K562 (cell line): Measurements from ENCODE around the gene PLCG2. TPM values are rescaled to one million over a fixed set of nuclear protein-coding genes. Genes with fewer than 3 reads are reported as not detected.

Source experiments
- ATAC-seq: fragments of 200-7000 bp; cut with Tn5 transposase; 3 replicates; pipeline ENCODE4 v1.9.1; 2020; ENCODE audit warnings: moderate library complexity
- BruUV-seq: library from RNA; stranded (reverse); fragments of 400-500 nt; replicated peaks from 2 replicates; lab custom pipeline; 2021; lab: Mats Ljungman, UMichigan
- CTCF ChIA-PET: fragments of 300-600 bp; formaldehyde crosslinking; extraction: SDS; loops from one replicate; lab custom pipeline; 2021; ENCODE audit warnings: low intra/inter-chr PET ratio; lab: Yijun Ruan, JAX
- POLR2A ChIA-PET: fragments of 300-600, 350-650 bp; sonication (Branson Sonifier 250); formaldehyde crosslinking; extraction: SDS; loops from one replicate; lab custom pipeline; 2021; ENCODE audit warnings: antibody characterized with exemption, inconsistent platforms; lab: Yijun Ruan, JAX
- DNase-seq, 4 experiments: peaks; one replicate each; pipeline versions ENCODE4 v3.0.0 to v3.0.0-alpha.2; 2011 to 2018; ENCODE audit warnings: low spot score in 3 of 4, mixed read lengths in 3 of 4; ENCODE audit errors: extremely low read depth in 1 of 4
- FAIRE-seq: peaks from 2 replicates; lab custom pipeline; 2011; peaks lifted over from hg19 to GRCh38; lab: Jason Lieb, UNC
- H2AFZ ChIP-seq: 2 replicates; pipeline ENCODE4 v1.6.0; 2011; ENCODE audit warnings: low read depth, low read length, control low read depth, inconsistent platforms
- H3K27ac ChIP-seq: fragments of 200-600 bp; 3 replicates; pipeline ENCODE4 v1.8.0; 2011; ENCODE audit warnings: low read depth, mild to moderate bottlenecking, control low read depth, inconsistent platforms, low read length, moderate library complexity, mixed read lengths; ENCODE audit errors: extremely low read depth
- H3K27me3 ChIP-seq, 2 experiments: fragments of 300-600 bp in 1 of 2; 2 replicates in 1 of 2; 3 replicates in 1 of 2; pipeline versions ENCODE4 v1.6.0 to v1.8.0; 2011; ENCODE audit warnings: inconsistent platforms in 2 of 2, low read length in 2 of 2, mild to moderate bottlenecking in 1 of 2, mixed read lengths in 1 of 2, moderate library complexity in 1 of 2; ENCODE audit not compliant: control insufficient read depth in 2 of 2, insufficient read depth in 2 of 2
- H3K36me3 ChIP-seq: fragments of 300-600 bp; 3 replicates; pipeline ENCODE4 v1.8.0; 2011; ENCODE audit warnings: mild to moderate bottlenecking, low read length, inconsistent platforms; ENCODE audit not compliant: control insufficient read depth, insufficient read depth
- H3K4me1 ChIP-seq, 2 experiments: fragments of 200-600 bp in 1 of 2; replicated peaks in 1 of 2; 2 replicates in 1 of 2; 3 replicates in 1 of 2; pipeline versions ENCODE4 v1.5.1 to v1.8.0; 2011; ENCODE audit warnings: inconsistent platforms in 2 of 2, low read length in 2 of 2, mild to moderate bottlenecking in 1 of 2, mixed read lengths in 1 of 2, moderate library complexity in 1 of 2; ENCODE audit not compliant: control insufficient read depth in 2 of 2, insufficient read depth in 2 of 2
- H3K4me2 ChIP-seq: 2 replicates; pipeline ENCODE4 v1.6.1; 2011; ENCODE audit warnings: low read length, control low read depth, inconsistent platforms, mixed read lengths; ENCODE audit not compliant: insufficient read depth
- H3K4me3 ChIP-seq: fragments of 200-600 bp; sonication (generic), shearing (Covaris generic); 2 replicates; pipeline ENCODE4 v1.5.1; 2016; ENCODE audit warnings: control low read depth, inconsistent platforms
- H3K79me2 ChIP-seq: fragments of 200-600 bp; 3 replicates; pipeline ENCODE4 v1.8.0; 2011; ENCODE audit warnings: low read length, inconsistent platforms; ENCODE audit not compliant: control insufficient read depth, insufficient read depth
- H3K9ac ChIP-seq, 2 experiments: 2 replicates each; pipeline versions ENCODE4 v1.6.0 to v1.6.1; 2011; ENCODE audit warnings: low read depth in 2 of 2, low read length in 2 of 2, control low read depth in 1 of 2, inconsistent platforms in 1 of 2, mild to moderate bottlenecking in 1 of 2, mixed read lengths in 1 of 2; ENCODE audit not compliant: insufficient read depth in 1 of 2
- H3K9me1 ChIP-seq: one replicate; pipeline ENCODE4 v1.6.0; 2011; ENCODE audit warnings: inconsistent platforms, mild to moderate bottlenecking, low read length, moderate library complexity; ENCODE audit not compliant: control insufficient read depth, insufficient read depth
- H3K9me3 ChIP-seq: replicated peaks from 2 replicates; pipeline ENCODE4 v1.5.1; 2011; ENCODE audit warnings: low read depth, low read length, inconsistent platforms; ENCODE audit not compliant: control insufficient read depth, insufficient read depth
- H4K20me1 ChIP-seq: replicated peaks from 2 replicates; pipeline ENCODE4 v1.6.1; 2011; ENCODE audit warnings: low read length, inconsistent platforms, mixed read lengths; ENCODE audit not compliant: control insufficient read depth, insufficient read depth
- ZNF217 ChIP-seq: sonication (generic); formaldehyde crosslinking; IDR thresholded peaks from 2 replicates; pipeline ENCODE4 v1.8.0; 2022; ENCODE audit warnings: mild to moderate bottlenecking, missing genetic modification reagents
- WGBS: fragments of 100-300 bp; shearing (Covaris generic); methylation state at CpG from one replicate; pipeline ENCODE4 v1.1.6; 2016; ENCODE audit warnings: low coverage, mixed read lengths; ENCODE audit not compliant: insufficient coverage; ENCODE audit errors: missing lambda C conversion rate; 5-methylcytosine and 5-hydroxymethylcytosine counted together
- in situ Hi-C: fragments of 300-500 bp; cut with MboI; formaldehyde crosslinking; loops from 4 replicates; pipeline ENCODE4 v1.15.0; 2018; ENCODE audit warnings: inconsistent platforms, mixed read lengths
- intact Hi-C: fragments of 100-400 bp; cut with micrococcal nuclease; formaldehyde crosslinking; loops from 2 replicates; pipeline ENCODE4 v1.14.2; 2022
- polyA plus RNA-seq, 8 experiments: library from polyadenylated mRNA; depleted of rRNA in 4 of 8; stranded (reverse) in 5 of 8; unstranded in 3 of 8; fragments of >200 nt; fragmentation: Nextera tagmentation in 2 of 8; fragmentation: Illumina TruSeq in 1 of 8; extraction: Ambion mirVana in 2 of 8; extraction: Trizol in 1 of 8; gene quantifications; 2 replicates each; pipeline versions ENCODE4 v1.2.1 to v1.2.3, GENCODE V29; 2011 to 2014; ENCODE audit warnings: inconsistent platforms in 1 of 8, missing spikeins in 1 of 8
- total RNA-seq, 7 experiments: library from RNA; depleted of rRNA in 6 of 7; stranded (reverse); fragments of >200 nt in 6 of 7; fragmentation: Illumina TruSeq in 2 of 7; extraction: Trizol in 2 of 7; gene quantifications; 2 replicates each; pipeline versions ENCODE4 v1.2.1 to v1.2.3, GENCODE V29; 2011 to 2021; ENCODE audit warnings: low replicate concordance in 1 of 7
- TF ChIP-seq, protein P1 (sequence below): fragments of 450-650 bp; formaldehyde crosslinking; IDR thresholded peaks from 2 replicates; pipeline ENCODE4 v1.4.0; 2020; ENCODE audit warnings: mild to moderate bottlenecking, mixed read lengths
- TF ChIP-seq, protein P2 (sequence below): sonication (generic); formaldehyde crosslinking; IDR thresholded peaks from 2 replicates; pipeline ENCODE4 v1.8.0; 2022; ENCODE audit warnings: mild to moderate bottlenecking, missing genetic modification reagents
- TF ChIP-seq, protein P3 (sequence below), 2 experiments: fragments of 200-800 bp in 1 of 2; sonication (Bioruptor generic) in 1 of 2; sonication (generic) in 1 of 2; formaldehyde crosslinking in 1 of 2; IDR thresholded peaks in 1 of 2; conservative IDR thresholded peaks in 1 of 2; 2 replicates each; pipeline versions ENCODE4 v1.5.0 to v1.6.1; 2016 to 2020; ENCODE audit warnings: missing compliant biosample characterization in 1 of 2, missing genetic modification characterization in 1 of 2, missing genetic modification reagents in 1 of 2

PLCG2 gene
- total and polyA plus RNA-seq, 9 of the 15 experiments (the other 6 are each of a cell fraction or from before 2014, with no cell fraction given) = 0.94 to 7.1 (median 3.1) TPM

DNA sequence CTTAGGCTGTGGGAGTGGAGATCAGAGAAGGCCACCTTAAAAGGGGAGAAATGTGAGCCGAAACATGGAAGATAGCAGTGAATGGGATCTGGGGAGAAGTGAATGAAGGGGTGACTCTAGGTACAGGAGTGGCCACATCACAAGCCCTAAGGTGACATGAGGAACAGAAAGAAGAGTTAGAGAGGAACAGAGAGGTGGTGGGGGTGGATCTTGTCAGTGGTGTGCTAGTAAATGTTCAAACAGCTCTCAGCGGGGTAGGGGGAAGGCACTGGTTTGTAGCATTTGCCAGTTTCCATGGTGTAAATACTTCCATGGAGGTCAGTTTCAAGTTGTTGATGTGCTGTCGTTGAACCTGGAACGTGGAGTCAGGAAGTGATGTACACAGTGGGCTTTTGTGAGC, 141.4 kb downstream of the PLCG2 start:
- H4K20me1 ChIP-seq = no peaks in the 10 kb centered on the region
- no peak for ATAC-seq
- TF ChIP-seq, protein P1, sequence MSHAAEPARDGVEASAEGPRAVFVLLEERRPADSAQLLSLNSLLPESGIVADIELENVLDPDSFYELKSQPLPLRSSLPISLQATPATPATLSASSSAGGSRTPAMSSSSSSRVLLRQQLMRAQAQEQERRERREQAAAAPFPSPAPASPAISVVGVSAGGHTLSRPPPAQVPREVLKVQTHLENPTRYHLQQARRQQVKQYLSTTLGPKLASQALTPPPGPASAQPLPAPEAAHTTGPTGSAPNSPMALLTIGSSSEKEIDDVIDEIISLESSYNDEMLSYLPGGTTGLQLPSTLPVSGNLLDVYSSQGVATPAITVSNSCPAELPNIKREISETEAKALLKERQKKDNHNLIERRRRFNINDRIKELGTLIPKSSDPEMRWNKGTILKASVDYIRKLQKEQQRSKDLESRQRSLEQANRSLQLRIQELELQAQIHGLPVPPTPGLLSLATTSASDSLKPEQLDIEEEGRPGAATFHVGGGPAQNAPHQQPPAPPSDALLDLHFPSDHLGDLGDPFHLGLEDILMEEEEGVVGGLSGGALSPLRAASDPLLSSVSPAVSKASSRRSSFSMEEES (CRISPR knock-in tag) = no peak
- TF ChIP-seq, protein P2, sequence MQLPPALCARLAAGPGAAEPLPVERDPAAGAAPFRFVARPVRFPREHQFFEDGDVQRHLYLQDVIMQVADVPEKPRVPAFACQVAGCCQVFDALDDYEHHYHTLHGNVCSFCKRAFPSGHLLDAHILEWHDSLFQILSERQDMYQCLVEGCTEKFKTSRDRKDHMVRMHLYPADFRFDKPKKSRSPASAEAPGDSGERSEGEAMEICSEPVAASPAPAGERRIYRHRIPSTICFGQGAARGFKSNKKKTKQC (CRISPR knock-in tag) = no peak
- TF ChIP-seq, protein P3, sequence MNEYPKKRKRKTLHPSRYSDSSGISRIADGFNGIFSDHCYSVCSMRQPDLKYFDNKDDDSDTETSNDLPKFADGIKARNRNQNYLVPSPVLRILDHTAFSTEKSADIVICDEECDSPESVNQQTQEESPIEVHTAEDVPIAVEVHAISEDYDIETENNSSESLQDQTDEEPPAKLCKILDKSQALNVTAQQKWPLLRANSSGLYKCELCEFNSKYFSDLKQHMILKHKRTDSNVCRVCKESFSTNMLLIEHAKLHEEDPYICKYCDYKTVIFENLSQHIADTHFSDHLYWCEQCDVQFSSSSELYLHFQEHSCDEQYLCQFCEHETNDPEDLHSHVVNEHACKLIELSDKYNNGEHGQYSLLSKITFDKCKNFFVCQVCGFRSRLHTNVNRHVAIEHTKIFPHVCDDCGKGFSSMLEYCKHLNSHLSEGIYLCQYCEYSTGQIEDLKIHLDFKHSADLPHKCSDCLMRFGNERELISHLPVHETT (CRISPR knock-in tag; conservative IDR thresholded peaks at IDR 0.05 in 1 of 2, IDR thresholded peaks at IDR 0.05 in 1 of 2) = no peak
- TF ChIP-seq ZNF217 (CRISPR knock-in tag) = no peak
- WGBS = 4% methylated on average over 4 of the region's 4 CpGs
- no peak overlapping the region for H3K4me3 ChIP-seq
- H2AFZ ChIP-seq = no peak overlapping the region
- H3K27me3 ChIP-seq = peaks cover 28 to 51% of the 10 kb centered on the region in 2 experiments
- DNase-seq = no peak
- CTCF ChIA-PET = no interaction called here
- no peaks in the 10 kb centered on the region for H3K9me3 ChIP-seq
- H3K9me1 ChIP-seq = no peaks in the 10 kb centered on the region
- no peak overlapping the region for H3K4me2 ChIP-seq
- no peaks in the 10 kb centered on the region for H3K4me1 ChIP-seq
- BruUV-seq = no TSS peak
- H3K27ac ChIP-seq = no peak overlapping the region
- H3K79me2 ChIP-seq = no peaks in the 10 kb centered on the region
- no peak for FAIRE-seq
- in situ Hi-C loops = no loop called here
- H3K9ac ChIP-seq = no peak overlapping the region
- POLR2A ChIA-PET = no interaction called here
- intact Hi-C loops = no loop called here
- H3K36me3 ChIP-seq = no peaks in the 10 kb centered on the region
